ENCODE results near the gene CAMK2A. TPM values are rescaled to one million over a fixed set of nuclear protein-coding genes. Genes with fewer than 3 reads are reported as not detected.

Gene CAMK2A
- polyA plus RNA-seq, 2 of the 4 experiments (the other 2 are of a cell fraction): 0.09 to 0.93 TPM

DNA sequence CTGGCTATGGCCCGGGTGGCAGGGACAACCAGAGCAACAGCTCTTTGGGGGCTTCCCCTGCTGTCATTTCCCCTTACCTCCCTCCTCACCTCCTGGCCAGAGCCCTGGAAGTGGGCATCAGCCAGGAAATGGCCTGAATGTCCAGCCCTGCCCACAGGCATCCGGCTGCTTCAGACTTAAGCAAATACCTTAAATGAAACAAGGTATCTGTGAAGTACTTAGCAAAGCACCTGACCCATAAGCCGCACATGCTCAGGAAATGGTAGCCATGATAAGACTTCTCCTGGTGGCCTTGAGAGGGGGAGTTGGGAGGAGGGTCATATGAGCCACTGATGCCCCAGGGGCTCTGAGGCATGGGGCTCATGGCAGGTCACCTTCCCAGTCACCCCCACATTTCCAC lies 43.8 kb downstream of the CAMK2A start:
- no peak for ATAC-seq
- no peak for TF ChIP-seq MYC (IDR thresholded peaks at IDR 0.05; ENCODE audit: borderline replicate concordance, low read length)
- no peak for TF ChIP-seq CBX2 (IDR thresholded peaks at IDR 0.05; ENCODE audit: borderline replicate concordance, low read depth)
- TF ChIP-seq, protein P1, sequence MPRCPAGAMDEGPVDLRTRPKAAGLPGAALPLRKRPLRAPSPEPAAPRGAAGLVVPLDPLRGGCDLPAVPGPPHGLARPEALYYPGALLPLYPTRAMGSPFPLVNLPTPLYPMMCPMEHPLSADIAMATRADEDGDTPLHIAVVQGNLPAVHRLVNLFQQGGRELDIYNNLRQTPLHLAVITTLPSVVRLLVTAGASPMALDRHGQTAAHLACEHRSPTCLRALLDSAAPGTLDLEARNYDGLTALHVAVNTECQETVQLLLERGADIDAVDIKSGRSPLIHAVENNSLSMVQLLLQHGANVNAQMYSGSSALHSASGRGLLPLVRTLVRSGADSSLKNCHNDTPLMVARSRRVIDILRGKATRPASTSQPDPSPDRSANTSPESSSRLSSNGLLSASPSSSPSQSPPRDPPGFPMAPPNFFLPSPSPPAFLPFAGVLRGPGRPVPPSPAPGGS (IDR thresholded peaks at IDR 0.05): no peak
- no peak for TF ChIP-seq FOSL2 (IDR thresholded peaks at IDR 0.05)
- no peak for TF ChIP-seq FOSL2 (CRISPR knock-in tag; IDR thresholded peaks at IDR 0.05)
- no peak for TF ChIP-seq PHF8 (IDR thresholded peaks at IDR 0.05; ENCODE audit: borderline replicate concordance, low read depth)
- no peak for TF ChIP-seq POLR2A (IDR thresholded peaks at IDR 0.05; ENCODE audit: low read length)
- no peak for TF ChIP-seq EP300 (IDR thresholded peaks at IDR 0.05)
- no peak for TF ChIP-seq HOXA7 (CRISPR knock-in tag; IDR thresholded peaks at IDR 0.05)
- no peak for TF ChIP-seq HOXB13 (CRISPR knock-in tag; IDR thresholded peaks at IDR 0.05; ENCODE audit: low read depth)
- no peak for TF ChIP-seq USF2 (IDR thresholded peaks at IDR 0.05)
- no peak for TF ChIP-seq NPAS2 (CRISPR knock-in tag; IDR thresholded peaks at IDR 0.05; ENCODE audit: borderline replicate concordance)
- TF ChIP-seq, protein P2, sequence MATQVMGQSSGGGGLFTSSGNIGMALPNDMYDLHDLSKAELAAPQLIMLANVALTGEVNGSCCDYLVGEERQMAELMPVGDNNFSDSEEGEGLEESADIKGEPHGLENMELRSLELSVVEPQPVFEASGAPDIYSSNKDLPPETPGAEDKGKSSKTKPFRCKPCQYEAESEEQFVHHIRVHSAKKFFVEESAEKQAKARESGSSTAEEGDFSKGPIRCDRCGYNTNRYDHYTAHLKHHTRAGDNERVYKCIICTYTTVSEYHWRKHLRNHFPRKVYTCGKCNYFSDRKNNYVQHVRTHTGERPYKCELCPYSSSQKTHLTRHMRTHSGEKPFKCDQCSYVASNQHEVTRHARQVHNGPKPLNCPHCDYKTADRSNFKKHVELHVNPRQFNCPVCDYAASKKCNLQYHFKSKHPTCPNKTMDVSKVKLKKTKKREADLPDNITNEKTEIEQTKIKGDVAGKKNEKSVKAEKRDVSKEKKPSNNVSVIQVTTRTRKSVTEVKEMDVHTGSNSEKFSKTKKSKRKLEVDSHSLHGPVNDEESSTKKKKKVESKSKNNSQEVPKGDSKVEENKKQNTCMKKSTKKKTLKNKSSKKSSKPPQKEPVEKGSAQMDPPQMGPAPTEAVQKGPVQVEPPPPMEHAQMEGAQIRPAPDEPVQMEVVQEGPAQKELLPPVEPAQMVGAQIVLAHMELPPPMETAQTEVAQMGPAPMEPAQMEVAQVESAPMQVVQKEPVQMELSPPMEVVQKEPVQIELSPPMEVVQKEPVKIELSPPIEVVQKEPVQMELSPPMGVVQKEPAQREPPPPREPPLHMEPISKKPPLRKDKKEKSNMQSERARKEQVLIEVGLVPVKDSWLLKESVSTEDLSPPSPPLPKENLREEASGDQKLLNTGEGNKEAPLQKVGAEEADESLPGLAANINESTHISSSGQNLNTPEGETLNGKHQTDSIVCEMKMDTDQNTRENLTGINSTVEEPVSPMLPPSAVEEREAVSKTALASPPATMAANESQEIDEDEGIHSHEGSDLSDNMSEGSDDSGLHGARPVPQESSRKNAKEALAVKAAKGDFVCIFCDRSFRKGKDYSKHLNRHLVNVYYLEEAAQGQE (IDR thresholded peaks at IDR 0.05): no peak
- no peak for TF ChIP-seq MAFK (IDR thresholded peaks at IDR 0.05; ENCODE audit: partially characterized antibody)
- TF ChIP-seq RCOR1 (IDR thresholded peaks at IDR 0.05; ENCODE audit: low read depth, low read length): no peak
- Histone ChIP-seq H3K4me2 (no peak overlapping the region), H3K27ac (no peak overlapping the region), H3K4me3 (no peak overlapping the region), H3K4me1 (no peaks in the 10 kb centered on the region), H3K9me3 (no peaks in the 10 kb centered on the region)
- ChIA-PET POLR2A (no interaction called here), CTCF (interaction anchor here (1.1 to 2.4 kb wide), 8 partner anchors 9 to 105 kb away, joined by 3 to 10 read pairs (median 4); no protein-coding TSS in a partner anchor)
- no peak for DNase-seq (ENCODE audit: low read depth in 1 of 2, low spot score in 1 of 2)
- no peak for FAIRE-seq
- WGBS (ENCODE audit: missing lambda C conversion rate): 73% methylated on average over 3 of the region's 3 CpGs

GRCh38 chr5:150245111-150245789 lies 44.3 kb downstream of the CAMK2A start:
- DNase-seq (ENCODE audit: low read depth in 1 of 2, low spot score in 1 of 2): no peak
- Histone ChIP-seq H3K9me3 (no peaks in the 10 kb centered on the region), H3K4me3 (no peak overlapping the region), H3K4me2 (no peak overlapping the region), H3K27ac (no peak overlapping the region), H3K4me1 (no peaks in the 10 kb centered on the region)
- no peak for ATAC-seq
- TF ChIP-seq HOXB13 (CRISPR knock-in tag; IDR thresholded peaks at IDR 0.05; ENCODE audit: low read depth) (no peak), ZNF302 (CRISPR knock-in tag; IDR thresholded peaks at IDR 0.05) (no peak), FOSL2 (IDR thresholded peaks at IDR 0.05) (no peak), FOSL2 (CRISPR knock-in tag; IDR thresholded peaks at IDR 0.05) (no peak), HOXA7 (CRISPR knock-in tag; IDR thresholded peaks at IDR 0.05) (no peak)
- TF ChIP-seq, protein P2 (IDR thresholded peaks at IDR 0.05): no peak
- TF ChIP-seq, protein P3, sequence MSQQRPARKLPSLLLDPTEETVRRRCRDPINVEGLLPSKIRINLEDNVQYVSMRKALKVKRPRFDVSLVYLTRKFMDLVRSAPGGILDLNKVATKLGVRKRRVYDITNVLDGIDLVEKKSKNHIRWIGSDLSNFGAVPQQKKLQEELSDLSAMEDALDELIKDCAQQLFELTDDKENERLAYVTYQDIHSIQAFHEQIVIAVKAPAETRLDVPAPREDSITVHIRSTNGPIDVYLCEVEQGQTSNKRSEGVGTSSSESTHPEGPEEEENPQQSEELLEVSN (IDR thresholded peaks at IDR 0.05; ENCODE audit: borderline replicate concordance, low read depth): no peak
- 81% methylated on average over 18 of the region's 18 CpGs for WGBS (ENCODE audit: missing lambda C conversion rate)
- FAIRE-seq: no peak
- ChIA-PET POLR2A (no interaction called here), CTCF (interaction anchor here (1.1 to 1.6 kb wide), 3 partner anchors 10 to 105 kb away, joined by 3 to 4 read pairs (median 4); no protein-coding TSS in a partner anchor)

Measured in A549 (cell line).